NOMO-1 (cell line): Measurements from ENCODE around the gene TNIK.

ENCODE experiments used
- DNase-seq, 2 experiments: peaks; one replicate each; lab custom pipeline; 2025; ENCODE audit not compliant: unreplicated experiment in 2 of 2; lab: John Stamatoyannopoulos, UW

Gene TNIK

GRCh38 chr3:171157286-171157685, 302.9 kb downstream of the TNIK start:
- no peak for DNase-seq

- DNase-seq = no peak
Observed at GRCh38 chr3:171156401-171157010, 303.7 kb downstream of the TNIK start.

- no peak for DNase-seq
Observed at GRCh38 chr3:171155122-171155700, 305.0 kb downstream of the TNIK start.

- no peak for DNase-seq
Observed at GRCh38 chr3:171150945-171151344, 309.3 kb downstream of the TNIK start.

GRCh38 chr3:171149526-171150116, 310.6 kb downstream of the TNIK start:
- DNase-seq = no peak

GRCh38 chr3:171145798-171146197, 314.4 kb downstream of the TNIK start:
- DNase-seq = no peak

- no peak for DNase-seq
Observed at GRCh38 chr3:171142985-171143384, 317.2 kb downstream of the TNIK start.

- no peak for DNase-seq
Observed at GRCh38 chr3:171140246-171140645, 320.0 kb downstream of the TNIK start.

GRCh38 chr3:171138027-171138426, 322.2 kb downstream of the TNIK start:
- DNase-seq = no peak

GRCh38 chr3:171135549-171135948, 324.7 kb downstream of the TNIK start:
- no peak for DNase-seq

GRCh38 chr3:171133796-171134569, 326.2 kb downstream of the TNIK start:
- DNase-seq = no peak

GRCh38 chr3:171133337-171133736, 326.9 kb downstream of the TNIK start:
- no peak for DNase-seq

GRCh38 chr3:171132873-171133272, 327.3 kb downstream of the TNIK start:
- DNase-seq = no peak

- no peak for DNase-seq
Observed at GRCh38 chr3:171129827-171130226, 330.4 kb downstream of the TNIK start.

GRCh38 chr3:171127611-171128010, 332.6 kb downstream of the TNIK start:
- DNase-seq = no peak

GRCh38 chr3:171126478-171127209, 333.6 kb downstream of the TNIK start:
- no peak for DNase-seq

- no peak for DNase-seq
Observed at GRCh38 chr3:171125010-171125409, 335.2 kb downstream of the TNIK start.

- no peak for DNase-seq
Observed at GRCh38 chr3:171123915-171124314, 336.3 kb downstream of the TNIK start.

GRCh38 chr3:171122861-171123260, 337.3 kb downstream of the TNIK start:
- DNase-seq = no peak

- DNase-seq = no peak
Observed at GRCh38 chr3:171122240-171122639, 338.0 kb downstream of the TNIK start.

GRCh38 chr3:171121801-171122200, 338.4 kb downstream of the TNIK start:
- DNase-seq = no peak
